C1 segment of cervical spinal cord (tissue), 14 donors: ENCODE data around the gene NFE2L1.

ENCODE experiments used
- DNase-seq, 14 donors: peaks; one replicate each; lab custom pipeline; 2025; lab: John Stamatoyannopoulos, UW

Gene NFE2L1

DNA sequence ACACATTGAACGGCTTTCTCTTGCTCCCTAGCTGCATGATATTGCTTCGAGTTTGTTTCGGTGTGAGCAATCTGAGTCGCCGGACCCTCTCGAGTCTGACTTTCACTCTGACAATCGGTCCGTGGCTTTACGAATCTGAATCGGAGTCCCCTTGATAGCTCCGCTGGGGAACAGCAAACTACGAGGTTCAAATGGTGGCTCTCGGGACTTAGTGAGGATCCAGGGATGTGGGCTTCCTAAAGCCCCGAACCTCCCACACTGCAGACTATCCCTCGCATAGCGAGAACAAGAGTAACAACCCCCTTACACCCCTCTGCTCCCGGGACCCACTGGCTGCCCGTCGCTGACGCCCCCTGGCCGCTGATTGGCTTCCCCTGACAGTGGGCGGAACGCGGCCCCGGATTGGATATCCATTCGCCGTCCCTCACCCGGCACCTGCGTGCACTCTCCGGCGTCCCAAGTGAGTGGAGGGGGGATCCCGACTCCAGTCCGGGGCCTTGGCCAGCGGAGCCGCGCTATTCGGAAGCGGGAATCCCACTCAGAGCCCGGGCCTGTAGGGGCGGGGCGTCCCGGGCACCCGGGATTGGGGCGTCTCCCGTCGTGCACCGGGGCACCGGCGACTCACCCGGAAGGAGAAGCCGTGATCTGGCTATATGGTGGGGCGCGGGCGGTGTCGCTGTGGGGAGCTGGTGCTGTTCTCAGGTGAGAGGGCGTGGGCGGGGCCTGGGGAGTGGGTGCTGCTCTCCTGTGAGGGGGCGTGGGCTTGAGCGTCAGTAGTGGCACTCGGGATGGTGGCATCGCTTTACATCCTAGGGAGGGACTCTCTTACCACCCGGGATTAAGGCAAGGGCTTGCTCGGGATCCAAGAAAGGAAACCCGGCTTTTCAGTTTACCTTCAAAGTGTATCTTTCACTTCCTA, 59.2 kb downstream of the NFE2L1 start, which contains the start of gene SNX11:
Gene SNX11, plus strand, starts transcription at position 630 of the 919 bp plus-strand sequence. CDS start 4,278 bp downstream, outside the sequence.
- DNase-seq: peak; percentile 90 to 99 (median 96)

DNA sequence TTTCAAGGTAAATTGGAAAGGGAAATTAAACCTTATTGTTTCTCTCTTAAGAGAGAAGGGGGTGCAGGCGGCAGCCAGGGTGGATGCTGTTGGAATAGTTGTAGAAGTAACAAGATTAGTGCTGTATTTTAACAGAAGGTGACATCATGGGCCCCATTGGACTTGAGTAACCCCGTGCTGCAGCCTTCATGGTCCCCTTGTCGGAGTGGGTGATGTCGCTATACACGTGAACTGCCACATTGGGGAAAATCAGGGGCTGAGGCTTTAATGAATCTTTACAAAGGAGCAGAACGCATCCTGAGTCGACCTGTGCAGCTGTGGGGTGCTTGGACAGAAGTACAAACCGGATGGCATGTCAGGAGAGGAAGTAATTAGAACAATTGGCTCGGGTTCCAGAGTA, 62.6 kb downstream of the NFE2L1 start:
- DNase-seq: no peak
